ENCODE results near the gene MRPL49.

DNA sequence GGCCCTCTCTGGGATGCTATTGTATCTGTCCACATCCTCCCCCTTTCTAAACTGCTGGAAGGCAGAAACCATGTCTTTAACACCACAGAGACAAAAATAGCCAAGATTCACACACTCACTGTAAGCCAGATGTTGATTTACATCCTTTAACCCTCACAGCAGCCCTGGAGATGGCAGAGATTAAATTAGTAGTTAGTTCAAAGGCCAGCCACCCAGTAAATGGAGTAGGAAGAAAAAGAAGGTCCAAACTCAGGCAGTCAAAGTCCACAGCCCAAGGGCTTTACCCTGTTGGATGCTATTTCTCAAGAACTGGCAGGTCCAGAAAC lies 2.5 kb upstream of the MRPL49 start:
- TF ChIP-seq, protein P1, sequence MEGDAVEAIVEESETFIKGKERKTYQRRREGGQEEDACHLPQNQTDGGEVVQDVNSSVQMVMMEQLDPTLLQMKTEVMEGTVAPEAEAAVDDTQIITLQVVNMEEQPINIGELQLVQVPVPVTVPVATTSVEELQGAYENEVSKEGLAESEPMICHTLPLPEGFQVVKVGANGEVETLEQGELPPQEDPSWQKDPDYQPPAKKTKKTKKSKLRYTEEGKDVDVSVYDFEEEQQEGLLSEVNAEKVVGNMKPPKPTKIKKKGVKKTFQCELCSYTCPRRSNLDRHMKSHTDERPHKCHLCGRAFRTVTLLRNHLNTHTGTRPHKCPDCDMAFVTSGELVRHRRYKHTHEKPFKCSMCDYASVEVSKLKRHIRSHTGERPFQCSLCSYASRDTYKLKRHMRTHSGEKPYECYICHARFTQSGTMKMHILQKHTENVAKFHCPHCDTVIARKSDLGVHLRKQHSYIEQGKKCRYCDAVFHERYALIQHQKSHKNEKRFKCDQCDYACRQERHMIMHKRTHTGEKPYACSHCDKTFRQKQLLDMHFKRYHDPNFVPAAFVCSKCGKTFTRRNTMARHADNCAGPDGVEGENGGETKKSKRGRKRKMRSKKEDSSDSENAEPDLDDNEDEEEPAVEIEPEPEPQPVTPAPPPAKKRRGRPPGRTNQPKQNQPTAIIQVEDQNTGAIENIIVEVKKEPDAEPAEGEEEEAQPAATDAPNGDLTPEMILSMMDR (IDR thresholded peaks at IDR 0.05): no peak
- TF ChIP-seq POLR2A (IDR thresholded peaks at IDR 0.05) (no peak), POLR2AphosphoS5 (IDR thresholded peaks at IDR 0.05) (no peak)
